Thoracic aorta (tissue), 2 donors: ENCODE results near the gene FGD1. TPM values are rescaled to one million over a fixed set of nuclear protein-coding genes. Genes with fewer than 3 reads are reported as not detected.

Experiments used
- ATAC-seq: fragments of 150-250 bp; one replicate; pipeline ENCODE4 v1.8.0; 2017; ENCODE audit warnings: low read depth; ENCODE audit not compliant: insufficient number of reproducible peaks, low FRiP score
- DNase-seq: peaks from one replicate; pipeline ENCODE4 v3.0.0-alpha.2; 2020; ENCODE audit warnings: low spot score
- H3K27ac ChIP-seq, 2 donors: fragments of 200-600 bp; sonication (generic); 1 replicate in 1 of 2; 2 replicates in 1 of 2; pipeline ENCODE4 v1.5.1; 2016; ENCODE audit warnings: mild to moderate bottlenecking in 2 of 2, moderate library complexity in 2 of 2
- H3K27me3 ChIP-seq: fragments of 200-600 bp; sonication (generic); replicated peaks from 2 replicates; pipeline ENCODE4 v1.6.0; 2016; ENCODE audit warnings: mild to moderate bottlenecking; ENCODE audit not compliant: insufficient read depth
- H3K36me3 ChIP-seq: fragments of 200-600 bp; sonication (generic); one replicate; pipeline ENCODE4 v1.5.1; 2016
- H3K4me1 ChIP-seq, 2 donors: fragments of 200-600 bp; sonication (generic); 1 replicate in 1 of 2; 2 replicates in 1 of 2; pipeline versions ENCODE4 v1.5.1 to v1.6.0; 2016; ENCODE audit warnings: low read depth in 2 of 2, mild to moderate bottlenecking in 1 of 2; ENCODE audit not compliant: control insufficient read depth in 1 of 2
- H3K4me3 ChIP-seq: fragments of 200-600 bp; sonication (generic); 2 replicates; pipeline ENCODE4 v1.5.1; 2016; ENCODE audit warnings: mild to moderate bottlenecking
- H3K9me3 ChIP-seq: fragments of 200-600 bp; sonication (generic); 2 replicates; pipeline ENCODE4 v1.5.1; 2016
- CTCF ChIP-seq: fragments of 200-600 bp; sonication (generic); IDR thresholded peaks from one replicate; pipeline ENCODE4 v1.5.1; 2019; ENCODE audit warnings: antibody characterized with exemption
- total RNA-seq, 2 donors: library from RNA; depleted of rRNA; stranded (reverse); fragments of >200 nt; gene quantifications; one replicate each; pipeline versions ENCODE4 v1.1.0 to v1.2.3, GENCODE V29; 2016

The FGD1 gene
- total RNA-seq, 2 donors from 2014 or later = 7.0 to 11.5 TPM

GRCh38 chrX:54470054-54470760 is 25.8 kb downstream of the FGD1 start:
- ATAC-seq (no peak), DNase-seq (no peak)
- H3K4me3 ChIP-seq = no peak overlapping the region
- no peaks in the 10 kb centered on the region for H3K27me3 ChIP-seq
- H3K27ac ChIP-seq = no peak overlapping the region
- H3K4me1 ChIP-seq = no peaks in the 10 kb centered on the region
- no peaks in the 10 kb centered on the region for H3K9me3 ChIP-seq
- H3K36me3 ChIP-seq = peaks cover 3% of the 10 kb centered on the region
- TF ChIP-seq CTCF = no peak

- Histone ChIP-seq H3K9me3 (no peaks in the 10 kb centered on the region), H3K4me1 (no peaks in the 10 kb centered on the region), H3K27me3 (no peaks in the 10 kb centered on the region), H3K4me3 (no peak overlapping the region), H3K27ac (no peak overlapping the region), H3K36me3 (no peaks in the 10 kb centered on the region)
- DNase-seq = no peak
- no peak for TF ChIP-seq CTCF
- no peak for ATAC-seq
Observed at GRCh38 chrX:54452920-54453319, 43.1 kb downstream of the FGD1 start.

- Histone ChIP-seq H3K4me3 (no peak overlapping the region), H3K4me1 (no peaks in the 10 kb centered on the region), H3K27ac (no peak overlapping the region), H3K36me3 (no peaks in the 10 kb centered on the region), H3K27me3 (no peaks in the 10 kb centered on the region), H3K9me3 (no peaks in the 10 kb centered on the region)
- ATAC-seq = no peak
- no peak for TF ChIP-seq CTCF
- DNase-seq = no peak
Observed at GRCh38 chrX:54449929-54450328, 46.1 kb downstream of the FGD1 start.

GRCh38 chrX:54447461-54447860 is 48.6 kb downstream of the FGD1 start:
- ATAC-seq (no peak), DNase-seq (no peak)
- H3K36me3 ChIP-seq = peaks cover 3% of the 10 kb centered on the region
- no peaks in the 10 kb centered on the region for H3K4me1 ChIP-seq
- H3K4me3 ChIP-seq = no peak overlapping the region
- H3K9me3 ChIP-seq = no peaks in the 10 kb centered on the region
- H3K27me3 ChIP-seq = no peaks in the 10 kb centered on the region
- TF ChIP-seq CTCF = no peak
- H3K27ac ChIP-seq = no peak overlapping the region

- no peak for ATAC-seq
- H3K36me3 ChIP-seq = peaks cover 3% of the 10 kb centered on the region
- no peak overlapping the region for H3K27ac ChIP-seq
- no peaks in the 10 kb centered on the region for H3K27me3 ChIP-seq
- no peak overlapping the region for H3K4me3 ChIP-seq
- TF ChIP-seq CTCF = no peak
- no peak for DNase-seq
- peaks cover 4 to 10% of the 10 kb centered on the region in 2 donors for H3K4me1 ChIP-seq
- H3K9me3 ChIP-seq = no peaks in the 10 kb centered on the region
Observed at GRCh38 chrX:54446084-54446483, 50.0 kb downstream of the FGD1 start.
